PFSK-1 (cell line): ENCODE measurements around the gene LAMA3.

Experiments
- FOXP2 ChIP-seq: optimal IDR thresholded peaks from 2 replicates; pipeline ENCODE3; 2011; ENCODE audit warnings: borderline replicate concordance, control low read depth, inconsistent platforms; ENCODE audit not compliant: insufficient read depth; ENCODE audit errors: extremely low read length, extremely low read depth
- POLR2AphosphoS5 ChIP-seq: IDR thresholded peaks from 2 replicates; pipeline ENCODE4 v1.6.1; 2012; ENCODE audit warnings: low read depth, mild to moderate bottlenecking, control low read depth, low read length, moderate library complexity
- SIN3A ChIP-seq: IDR thresholded peaks from 2 replicates; pipeline ENCODE4 v1.6.1; 2012; ENCODE audit warnings: mild to moderate bottlenecking, low read length, moderate library complexity, borderline replicate concordance; ENCODE audit not compliant: insufficient read depth
- TAF1 ChIP-seq: IDR thresholded peaks from 2 replicates; pipeline ENCODE4 v1.6.1; 2012; ENCODE audit warnings: low read length, control low read depth, borderline replicate concordance; ENCODE audit not compliant: insufficient read depth
- TF ChIP-seq, protein P1 (sequence below), 2 experiments: IDR thresholded peaks; 2 replicates each; pipeline versions ENCODE4 v1.6.1 to v1.8.0; 2011 to 2012; ENCODE audit warnings: low read depth in 2 of 2, low read length in 2 of 2, control low read depth in 1 of 2, inconsistent platforms in 1 of 2, mild to moderate bottlenecking in 1 of 2, moderate library complexity in 1 of 2; ENCODE audit not compliant: insufficient read depth in 1 of 2

The LAMA3 gene

DNA sequence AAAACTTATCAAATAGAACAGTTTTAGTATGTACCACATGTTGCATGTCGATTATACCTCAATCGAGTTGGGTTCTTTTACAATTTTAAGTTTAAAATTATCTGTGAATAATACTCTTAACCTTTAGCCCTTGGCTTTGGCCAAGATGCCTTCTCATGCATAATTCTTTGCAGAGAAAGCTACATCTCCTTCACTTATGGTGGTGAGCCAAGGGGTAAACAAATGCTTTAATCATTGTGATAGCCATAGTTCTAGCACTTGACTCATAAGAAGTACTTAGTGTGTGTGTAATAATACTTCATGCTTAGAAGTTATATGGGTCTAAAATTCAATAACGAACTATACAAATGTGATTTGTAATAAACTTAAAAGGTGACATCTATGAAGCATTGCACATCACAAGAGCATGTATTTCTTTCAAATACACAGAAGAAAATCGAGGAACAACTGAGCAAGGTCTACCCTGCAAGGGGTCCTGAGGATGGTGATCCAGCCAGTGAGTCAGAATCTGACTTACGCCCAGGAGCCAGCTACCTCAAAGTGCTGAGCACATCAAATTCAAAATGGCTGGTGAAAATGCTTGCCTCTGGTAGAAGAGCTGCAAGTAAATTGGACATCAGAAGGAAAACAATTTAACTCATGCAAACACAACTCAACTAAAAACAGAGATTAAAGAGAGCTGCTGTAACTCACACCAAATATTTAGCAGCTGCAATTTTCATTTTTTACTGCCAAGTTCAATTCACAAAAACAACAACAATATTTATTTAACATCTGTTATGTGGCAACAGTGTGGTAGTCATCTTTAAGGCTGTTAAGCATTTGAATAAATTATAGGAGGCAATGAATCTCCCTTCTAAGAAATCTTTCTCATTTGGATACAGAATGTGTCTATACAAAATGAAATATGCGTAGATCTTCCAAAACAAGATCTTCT lies 301.5 kb downstream of the LAMA3 start:
- TF ChIP-seq TAF1, result no peak
- no peak for TF ChIP-seq FOXP2
- no peak for TF ChIP-seq POLR2AphosphoS5
- TF ChIP-seq SIN3A, result no peak
- TF ChIP-seq, protein P1, sequence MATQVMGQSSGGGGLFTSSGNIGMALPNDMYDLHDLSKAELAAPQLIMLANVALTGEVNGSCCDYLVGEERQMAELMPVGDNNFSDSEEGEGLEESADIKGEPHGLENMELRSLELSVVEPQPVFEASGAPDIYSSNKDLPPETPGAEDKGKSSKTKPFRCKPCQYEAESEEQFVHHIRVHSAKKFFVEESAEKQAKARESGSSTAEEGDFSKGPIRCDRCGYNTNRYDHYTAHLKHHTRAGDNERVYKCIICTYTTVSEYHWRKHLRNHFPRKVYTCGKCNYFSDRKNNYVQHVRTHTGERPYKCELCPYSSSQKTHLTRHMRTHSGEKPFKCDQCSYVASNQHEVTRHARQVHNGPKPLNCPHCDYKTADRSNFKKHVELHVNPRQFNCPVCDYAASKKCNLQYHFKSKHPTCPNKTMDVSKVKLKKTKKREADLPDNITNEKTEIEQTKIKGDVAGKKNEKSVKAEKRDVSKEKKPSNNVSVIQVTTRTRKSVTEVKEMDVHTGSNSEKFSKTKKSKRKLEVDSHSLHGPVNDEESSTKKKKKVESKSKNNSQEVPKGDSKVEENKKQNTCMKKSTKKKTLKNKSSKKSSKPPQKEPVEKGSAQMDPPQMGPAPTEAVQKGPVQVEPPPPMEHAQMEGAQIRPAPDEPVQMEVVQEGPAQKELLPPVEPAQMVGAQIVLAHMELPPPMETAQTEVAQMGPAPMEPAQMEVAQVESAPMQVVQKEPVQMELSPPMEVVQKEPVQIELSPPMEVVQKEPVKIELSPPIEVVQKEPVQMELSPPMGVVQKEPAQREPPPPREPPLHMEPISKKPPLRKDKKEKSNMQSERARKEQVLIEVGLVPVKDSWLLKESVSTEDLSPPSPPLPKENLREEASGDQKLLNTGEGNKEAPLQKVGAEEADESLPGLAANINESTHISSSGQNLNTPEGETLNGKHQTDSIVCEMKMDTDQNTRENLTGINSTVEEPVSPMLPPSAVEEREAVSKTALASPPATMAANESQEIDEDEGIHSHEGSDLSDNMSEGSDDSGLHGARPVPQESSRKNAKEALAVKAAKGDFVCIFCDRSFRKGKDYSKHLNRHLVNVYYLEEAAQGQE (IDR thresholded peaks at IDR 0.05; ENCODE audit: insufficient read depth in 1 of 2, low read depth in 2 of 2, low read length in 2 of 2), result no peak

GRCh38 chr18:23992089-23992940 lies 303.1 kb downstream of the LAMA3 start:
- TF ChIP-seq, protein P1 (IDR thresholded peaks at IDR 0.05; ENCODE audit: insufficient read depth in 1 of 2, low read depth in 2 of 2, low read length in 2 of 2), result no peak
- no peak for TF ChIP-seq SIN3A
- no peak for TF ChIP-seq POLR2AphosphoS5
- TF ChIP-seq TAF1, result no peak
- TF ChIP-seq FOXP2, result no peak

GRCh38 chr18:23992941-23993280 lies 303.7 kb downstream of the LAMA3 start:
- TF ChIP-seq, protein P1 (IDR thresholded peaks at IDR 0.05; ENCODE audit: insufficient read depth in 1 of 2, low read depth in 2 of 2, low read length in 2 of 2), result no peak
- TF ChIP-seq POLR2AphosphoS5, result no peak
- no peak for TF ChIP-seq SIN3A
- no peak for TF ChIP-seq FOXP2
- no peak for TF ChIP-seq TAF1

DNA sequence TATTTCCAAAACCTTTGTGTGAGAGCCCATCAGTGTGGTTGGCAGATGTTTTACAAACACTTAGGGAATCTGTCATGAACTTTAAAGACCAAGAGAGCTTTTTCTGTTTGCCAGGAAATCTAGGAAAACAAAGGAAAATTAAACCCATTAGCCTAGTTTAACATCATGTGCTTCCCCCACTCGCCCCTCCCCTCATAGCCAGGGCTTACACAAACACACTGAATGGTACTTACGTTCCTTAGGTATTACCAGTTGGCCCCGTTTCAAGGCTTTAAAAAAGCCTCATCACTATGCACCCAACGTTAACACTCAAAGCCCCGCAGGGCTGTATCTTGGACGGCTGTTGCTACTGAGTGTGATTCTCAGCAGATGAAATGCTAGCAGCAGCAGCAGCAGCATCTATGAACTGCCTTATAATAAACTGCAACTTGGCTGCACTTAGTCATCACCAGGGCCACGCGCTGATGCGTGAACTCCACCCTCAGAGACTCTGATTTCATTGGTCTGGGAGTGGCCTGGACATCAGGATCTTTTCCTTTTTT lies 305.2 kb downstream of the LAMA3 start:
- TF ChIP-seq TAF1, result no peak
- peak; percentile 43; the same call in 1 of the 2 replicates for TF ChIP-seq POLR2AphosphoS5
- TF ChIP-seq, protein P1 (IDR thresholded peaks at IDR 0.05; ENCODE audit: insufficient read depth in 1 of 2, low read depth in 2 of 2, low read length in 2 of 2), result peak in 1 of 2 experiments; percentile 36; a peak in 1 of 4 replicates
- TF ChIP-seq FOXP2, result no peak
